Right kidney (tissue), 1 donor: ENCODE data around the gene PALD1.

Source experiments
- DNase-seq: peaks from one replicate; pipeline ENCODE4 v3.0.0-alpha.2; 2016

Gene PALD1

GRCh38 chr10:70505908-70506307 is 27.3 kb downstream of the PALD1 start:
- no peak for DNase-seq

DNA sequence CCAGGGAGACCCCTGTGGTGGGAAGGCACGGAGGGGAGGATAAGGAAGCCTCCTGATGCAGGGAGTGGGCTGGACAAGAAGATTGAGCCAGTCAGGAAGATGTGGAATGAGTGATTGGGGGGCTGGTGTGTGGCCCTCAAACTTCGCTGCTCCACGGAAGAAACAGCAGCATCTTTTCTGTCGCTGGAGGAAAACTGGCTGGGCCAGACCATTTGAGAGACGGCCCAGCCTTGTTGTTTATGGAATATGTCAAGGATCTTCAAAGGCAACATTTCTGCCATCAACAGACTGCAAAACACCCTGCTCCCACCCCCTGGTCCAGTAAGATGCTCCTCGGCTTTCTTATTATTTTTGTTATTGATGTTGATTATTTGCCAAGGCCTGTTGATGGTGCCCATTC is 29.4 kb downstream of the PALD1 start:
- DNase-seq = no peak

GRCh38 chr10:70508912-70509756 is 30.6 kb downstream of the PALD1 start:
- DNase-seq = peak; percentile 43

- no peak for DNase-seq
These were observed 31.2 kb downstream of the PALD1 start for GRCh38 chr10:70509757-70510147.

- no peak for DNase-seq
These were observed 31.9 kb downstream of the PALD1 start for GRCh38 chr10:70510453-70510852.

GRCh38 chr10:70510904-70511303 is 32.3 kb downstream of the PALD1 start:
- DNase-seq = no peak

DNA sequence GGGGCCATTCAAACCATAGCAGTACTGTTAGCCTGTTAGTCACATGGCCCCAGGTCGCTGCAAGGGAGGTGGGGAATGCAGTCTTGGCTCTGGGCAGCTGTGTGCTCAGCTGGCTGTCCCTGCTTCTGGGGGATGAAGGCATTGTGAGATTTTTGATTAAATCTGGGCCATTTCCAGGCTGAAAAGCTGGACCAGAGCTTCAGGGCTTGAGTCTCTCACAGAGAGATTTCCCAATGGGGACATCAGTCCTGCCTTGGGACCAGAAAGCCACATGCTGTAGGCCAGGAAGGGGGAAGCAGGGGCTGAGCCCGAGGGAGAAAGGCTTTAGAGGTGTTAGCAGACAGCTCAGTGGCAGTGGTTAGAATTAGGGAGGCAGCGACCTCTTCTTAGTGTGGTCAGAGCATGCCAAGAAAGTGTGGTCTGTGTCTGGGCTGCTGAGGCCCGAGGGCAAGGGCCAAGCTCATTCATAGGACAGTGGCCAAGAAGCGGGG is 33.6 kb downstream of the PALD1 start:
- no peak for DNase-seq

DNA sequence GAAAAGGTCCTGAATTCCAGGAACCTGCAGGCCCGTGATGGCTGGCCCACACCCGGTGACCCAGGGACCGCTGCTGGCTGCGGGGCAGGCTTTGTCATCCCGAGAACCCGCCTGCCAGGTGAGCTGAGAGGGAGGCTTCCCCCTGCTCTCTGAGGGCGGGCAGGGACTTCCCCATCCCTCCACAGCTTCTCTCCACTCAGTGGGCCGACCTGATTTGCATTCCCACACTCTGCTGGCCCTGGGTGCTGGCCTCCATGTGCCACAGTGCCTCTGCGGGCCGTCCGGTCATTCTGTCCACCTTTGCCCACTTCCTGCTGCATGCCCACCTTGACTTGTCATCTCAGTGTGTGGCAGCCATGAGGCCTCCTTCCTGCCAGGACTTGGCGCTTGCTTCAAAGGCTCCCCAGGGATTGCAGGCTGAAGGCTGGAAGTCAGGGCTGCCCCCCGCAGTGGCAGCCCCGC is 35.3 kb downstream of the PALD1 start:
- DNase-seq = no peak

DNA sequence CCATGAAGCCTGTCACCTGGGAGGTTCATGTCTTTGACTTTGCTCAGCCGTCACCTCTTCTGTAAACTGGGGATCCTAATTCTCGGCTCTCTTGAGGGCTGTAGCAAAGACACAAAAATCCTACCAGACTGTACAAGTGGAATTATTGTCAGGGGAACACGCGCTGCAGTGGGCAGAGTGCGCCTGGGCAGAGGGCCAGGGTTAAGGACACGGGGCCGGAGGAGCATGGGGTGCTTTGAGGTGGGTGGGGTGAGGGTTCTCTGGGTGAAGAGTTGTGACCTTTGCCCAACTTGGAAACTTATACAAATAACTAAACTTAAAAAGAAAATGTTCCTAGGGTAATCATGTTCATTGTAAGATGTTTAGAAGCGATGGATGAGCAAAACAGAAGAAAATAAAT is 36.0 kb downstream of the PALD1 start:
- no peak for DNase-seq

- no peak for DNase-seq
These were observed 36.6 kb downstream of the PALD1 start for GRCh38 chr10:70515035-70515667.

DNA sequence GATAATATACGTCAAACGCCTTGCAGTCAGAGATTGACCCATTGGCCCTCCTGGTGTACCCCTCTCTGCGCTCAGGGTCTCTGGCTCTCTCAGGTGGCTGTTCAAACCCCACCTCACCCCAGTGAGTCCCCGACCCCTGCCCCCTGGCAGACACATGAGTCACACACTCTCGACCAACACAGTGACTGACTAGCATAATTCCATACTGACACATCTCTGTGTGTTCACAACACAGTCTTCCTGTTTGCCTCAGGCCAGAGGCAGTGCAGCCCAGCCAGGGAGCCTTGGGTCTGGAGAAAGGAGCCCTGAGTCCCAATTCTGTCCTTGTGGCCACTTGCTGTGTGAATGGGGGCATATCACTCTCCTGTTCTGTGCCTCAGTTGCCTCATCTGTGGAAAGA is 40.1 kb downstream of the PALD1 start:
- no peak for DNase-seq

GRCh38 chr10:70523057-70523456 is 44.5 kb downstream of the PALD1 start:
- peak; percentile 62 for DNase-seq

DNA sequence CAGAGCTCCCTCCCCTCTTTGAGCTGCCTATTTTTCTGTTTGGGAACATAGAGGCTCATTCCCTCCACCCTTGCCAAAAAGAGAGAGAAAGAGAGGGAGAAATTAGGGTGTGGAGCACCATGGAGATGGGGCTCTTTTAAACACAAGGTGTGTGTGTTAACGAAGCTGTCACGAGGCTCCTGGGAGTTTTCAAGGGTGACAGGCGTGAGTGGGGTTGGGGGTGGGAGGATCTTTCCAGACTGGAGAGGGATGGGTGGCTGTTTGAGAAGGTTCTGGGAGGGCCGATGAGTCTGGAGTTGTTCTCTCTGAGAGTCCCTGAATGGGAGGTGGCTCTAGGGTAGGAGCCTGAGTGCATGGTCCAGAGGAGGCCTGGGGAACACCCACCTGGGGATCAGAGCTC is 45.0 kb downstream of the PALD1 start:
- no peak for DNase-seq

DNA sequence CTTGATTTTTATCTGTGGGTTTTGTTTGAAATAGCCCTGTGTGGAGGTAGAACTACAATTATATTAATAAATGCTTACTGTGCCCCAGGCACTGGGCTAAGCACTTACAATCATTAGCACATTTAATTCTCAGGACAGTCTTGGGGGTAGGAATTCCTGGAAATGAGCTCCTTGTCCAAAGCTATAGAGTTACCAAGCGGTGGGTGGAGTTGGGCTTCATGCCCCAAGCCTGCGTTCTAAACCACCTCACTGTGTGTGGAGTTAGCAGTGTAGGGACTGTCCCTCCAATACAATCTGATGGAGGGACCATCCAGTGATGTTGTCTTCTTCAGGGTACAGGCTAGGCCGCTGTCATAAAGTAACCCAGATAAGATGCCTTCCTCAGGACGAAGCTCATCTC is 49.7 kb downstream of the PALD1 start:
- DNase-seq = no peak

- DNase-seq = no peak
These were observed 50.3 kb downstream of the PALD1 start for GRCh38 chr10:70528741-70529362.

DNA sequence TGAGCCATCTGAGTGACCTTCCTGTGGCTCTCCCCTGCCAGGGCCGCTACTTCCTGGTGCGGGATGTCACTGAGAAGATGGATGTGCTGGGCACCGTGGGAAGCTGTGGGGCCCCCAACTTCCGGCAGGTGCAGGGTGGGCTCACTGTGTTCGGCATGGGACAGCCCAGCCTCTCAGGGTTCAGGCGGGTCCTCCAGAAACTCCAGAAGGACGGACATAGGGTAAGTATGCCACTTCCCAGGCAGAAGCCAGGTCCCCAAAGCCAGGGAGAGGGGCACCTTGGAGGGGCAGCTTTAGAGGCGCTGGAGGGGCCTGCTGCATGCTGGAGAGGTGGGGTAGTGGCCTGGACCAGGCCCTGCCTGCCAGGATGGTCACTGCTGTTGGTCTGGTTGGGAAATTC is 51.3 kb downstream of the PALD1 start:
- DNase-seq = no peak

DNA sequence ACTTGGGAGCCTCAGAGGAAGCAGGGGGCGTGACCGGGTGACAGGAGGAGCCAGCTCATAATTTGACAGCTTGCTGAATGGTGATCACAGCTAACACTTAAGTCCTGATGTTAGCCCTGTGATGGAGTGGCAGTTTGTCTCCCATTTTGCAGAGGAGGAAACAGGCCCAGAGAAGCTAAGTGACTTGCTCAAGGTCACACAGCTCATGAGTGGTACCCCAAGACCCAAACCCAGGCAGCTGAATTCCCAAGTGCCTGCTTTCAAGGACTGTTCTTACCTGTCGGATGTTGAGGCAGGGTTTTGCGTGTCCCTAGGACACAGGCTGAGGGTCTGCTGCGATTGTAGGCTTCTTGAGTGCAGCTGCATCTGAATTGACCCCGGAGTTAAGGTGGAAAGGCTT is 51.7 kb downstream of the PALD1 start:
- no peak for DNase-seq

GRCh38 chr10:70532554-70533188 is 54.1 kb downstream of the PALD1 start:
- DNase-seq = no peak

DNA sequence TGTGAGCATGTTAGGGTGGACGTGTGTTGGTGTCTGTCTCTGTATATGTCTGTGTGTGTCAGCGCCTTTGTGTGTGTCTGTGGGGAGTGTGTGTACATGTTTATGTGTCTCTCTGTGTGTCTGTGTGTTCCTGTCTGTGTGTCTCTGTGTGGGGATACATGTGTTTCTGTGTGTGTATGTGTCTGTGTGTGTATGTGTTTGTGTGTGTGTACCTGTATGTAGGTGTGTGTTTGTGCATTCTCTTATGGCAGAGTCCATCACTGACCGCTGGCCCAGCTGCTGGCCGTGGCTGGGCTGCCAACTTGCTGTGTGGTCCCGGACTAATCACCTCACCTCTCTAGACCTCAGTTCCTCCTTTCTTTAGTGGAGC is 54.6 kb downstream of the PALD1 start:
- DNase-seq = no peak

GRCh38 chr10:70534281-70534680 is 55.7 kb downstream of the PALD1 start:
- no peak for DNase-seq

DNA sequence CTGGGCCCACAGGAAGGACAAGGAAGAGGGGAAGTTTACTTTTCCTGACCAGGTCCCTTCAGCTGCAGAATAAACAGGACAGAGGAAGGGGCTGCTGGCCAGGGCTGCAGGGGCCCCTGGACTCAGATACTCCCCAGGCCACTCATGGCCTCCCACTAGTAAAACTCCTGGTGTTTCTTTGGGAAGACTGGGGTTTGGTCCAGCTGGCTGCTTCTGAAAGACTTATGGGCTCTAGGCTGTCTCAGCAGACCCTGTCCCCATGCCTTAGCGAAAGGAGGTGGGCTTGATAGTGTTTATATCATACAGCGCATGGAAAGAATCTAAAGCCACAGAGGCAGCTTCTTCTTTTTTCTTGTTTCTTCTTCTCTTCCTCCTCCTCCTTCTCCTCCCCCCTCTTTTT is 56.4 kb downstream of the PALD1 start:
- DNase-seq = no peak

- DNase-seq = no peak
These were observed 56.9 kb downstream of the PALD1 start for GRCh38 chr10:70535451-70535850.
